ENCODE data around the gene NEK11. TPM values are rescaled to one million over a fixed set of nuclear protein-coding genes. Genes with fewer than 3 reads are reported as not detected.

NEK11 gene
- total RNA-seq, 1 donor from 2014 or later, result 7.1 TPM

- Histone ChIP-seq H3K27me3 (ENCODE audit: insufficient read depth, low read length) (no peaks in the 10 kb centered on the region), H3K79me2 (ENCODE audit: insufficient read depth, low read length) (no peaks in the 10 kb centered on the region), H3K9ac (ENCODE audit: low read length) (peak overlapping the region; percentile 51), H3K36me3 (ENCODE audit: insufficient read depth, low read length) (no peaks in the 10 kb centered on the region), H3K4me3 (ENCODE audit: insufficient read depth, low read depth, low read length) (peak overlapping the region; percentile 57), H3K4me1 (ENCODE audit: insufficient read depth, low read length) (peaks cover 8% of the 10 kb centered on the region), H3K4me2 (ENCODE audit: low read length) (peak overlapping the region; percentile 89), H3K9me3 (ENCODE audit: insufficient read depth, low read depth, low read length) (no peaks in the 10 kb centered on the region), H2AFZ (ENCODE audit: low read depth, low read length) (peak overlapping the region; percentile 92), H3K27ac (ENCODE audit: low read depth, low read length) (no peak overlapping the region), H4K20me1 (ENCODE audit: insufficient read depth, low read length) (no peaks in the 10 kb centered on the region)
- FAIRE-seq (no peak), DNase-seq (ENCODE audit: low read depth) (peak; percentile 36)
- Mint-ChIP-seq H3K4me3 (ENCODE audit: unreplicated experiment) (peak overlapping the region; percentile 86), H3K27me3 (ENCODE audit: low read depth, unreplicated experiment) (peaks cover 3% of the 10 kb centered on the region), H3K4me1 (ENCODE audit: low read depth, unreplicated experiment) (peaks cover 3% of the 10 kb centered on the region), H3K27ac (ENCODE audit: unreplicated experiment) (peak overlapping the region; percentile 47), H3K36me3 (ENCODE audit: low read depth, unreplicated experiment) (no peaks in the 10 kb centered on the region), H3K9me3 (ENCODE audit: unreplicated experiment) (peaks cover 2% of the 10 kb centered on the region)
- TF ChIP-seq EZH2 (IDR thresholded peaks at IDR 0.05; ENCODE audit: insufficient read depth, low read length), result no peak
- TF ChIP-seq CTCF (IDR thresholded peaks at IDR 0.05; ENCODE audit: insufficient read depth, low read depth, low read length), result no peak
Observed at GRCh38 chr3:131361464-131362421, 335.1 kb downstream of the NEK11 start.

- Histone ChIP-seq H3K79me2 (ENCODE audit: insufficient read depth, low read length) (no peaks in the 10 kb centered on the region), H3K27ac (ENCODE audit: low read depth, low read length) (no peak overlapping the region), H3K4me1 (ENCODE audit: insufficient read depth, low read length) (peaks cover 8% of the 10 kb centered on the region), H2AFZ (ENCODE audit: low read depth, low read length) (no peak overlapping the region), H3K4me3 (ENCODE audit: insufficient read depth, low read depth, low read length) (no peak overlapping the region), H4K20me1 (ENCODE audit: insufficient read depth, low read length) (no peaks in the 10 kb centered on the region), H3K9me3 (ENCODE audit: insufficient read depth, low read depth, low read length) (no peaks in the 10 kb centered on the region), H3K36me3 (ENCODE audit: insufficient read depth, low read length) (no peaks in the 10 kb centered on the region), H3K9ac (ENCODE audit: low read length) (no peak overlapping the region), H3K27me3 (ENCODE audit: insufficient read depth, low read length) (no peaks in the 10 kb centered on the region), H3K4me2 (ENCODE audit: low read length) (no peak overlapping the region)
- TF ChIP-seq EZH2 (IDR thresholded peaks at IDR 0.05; ENCODE audit: insufficient read depth, low read length) (no peak), CTCF (IDR thresholded peaks at IDR 0.05; ENCODE audit: insufficient read depth, low read depth, low read length) (no peak)
- H3K27me3 Mint-ChIP-seq (ENCODE audit: low read depth, unreplicated experiment), result peaks cover 3% of the 10 kb centered on the region
- H3K4me3 Mint-ChIP-seq (ENCODE audit: unreplicated experiment), result no peak overlapping the region
- DNase-seq (ENCODE audit: low read depth) (no peak), FAIRE-seq (no peak)
- H3K9me3 Mint-ChIP-seq (ENCODE audit: unreplicated experiment), result peaks cover 2% of the 10 kb centered on the region
- peaks cover 3% of the 10 kb centered on the region for H3K4me1 Mint-ChIP-seq (ENCODE audit: low read depth, unreplicated experiment)
- no peak overlapping the region for H3K27ac Mint-ChIP-seq (ENCODE audit: unreplicated experiment)
- no peaks in the 10 kb centered on the region for H3K36me3 Mint-ChIP-seq (ENCODE audit: low read depth, unreplicated experiment)
Observed at GRCh38 chr3:131363275-131363674, 336.6 kb downstream of the NEK11 start.
